GM19438 (cell line): ENCODE data around the gene CNGA1.
"Not testable (repeated sequence)": the region's sequence is repeated elsewhere in the genome, so short reads cannot be mapped to it uniquely, and the experiment has no call there.

Experiments used
- ATAC-seq: cut with Tn5 transposase; IDR thresholded peaks from one replicate; pipeline ENCODE4 v1.9.1; 2021; ENCODE audit warnings: low read depth; ENCODE audit not compliant: unreplicated experiment

CNGA1 gene

DNA sequence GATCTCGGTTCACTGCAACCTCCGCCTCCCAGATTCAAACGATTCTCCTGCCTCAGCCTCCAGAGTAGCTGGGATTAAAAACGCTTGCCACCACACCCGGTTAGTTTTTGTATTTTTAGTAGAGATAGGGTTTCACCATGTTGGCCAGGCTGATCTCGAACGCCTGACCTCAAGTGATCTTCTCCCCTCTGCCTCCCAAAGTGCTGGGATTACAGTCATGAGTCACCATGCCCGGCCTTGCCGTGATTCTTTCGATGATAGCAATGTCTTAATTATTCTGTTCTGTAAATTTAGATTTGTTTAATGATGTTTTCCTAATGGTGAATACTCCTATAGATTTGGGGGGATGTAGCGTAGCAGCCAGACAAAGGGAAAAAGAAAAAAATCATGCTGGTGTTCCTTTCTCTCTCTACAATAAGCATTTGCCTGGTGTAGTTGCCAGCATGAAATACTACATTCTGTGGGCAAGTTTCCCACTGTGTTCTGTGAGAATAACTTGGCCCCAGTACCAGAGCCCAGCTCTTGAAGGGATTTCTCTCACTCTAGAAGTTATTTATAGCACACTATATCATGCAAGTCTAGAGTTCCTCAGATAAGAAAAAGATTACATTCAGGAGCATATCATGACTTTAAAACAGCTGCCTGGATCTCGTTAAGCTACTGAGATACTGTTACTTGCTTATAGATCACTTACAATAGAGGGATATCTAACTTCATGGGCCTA is 15.5 kb upstream of the CNGA1 start:
- no peak for ATAC-seq

DNA sequence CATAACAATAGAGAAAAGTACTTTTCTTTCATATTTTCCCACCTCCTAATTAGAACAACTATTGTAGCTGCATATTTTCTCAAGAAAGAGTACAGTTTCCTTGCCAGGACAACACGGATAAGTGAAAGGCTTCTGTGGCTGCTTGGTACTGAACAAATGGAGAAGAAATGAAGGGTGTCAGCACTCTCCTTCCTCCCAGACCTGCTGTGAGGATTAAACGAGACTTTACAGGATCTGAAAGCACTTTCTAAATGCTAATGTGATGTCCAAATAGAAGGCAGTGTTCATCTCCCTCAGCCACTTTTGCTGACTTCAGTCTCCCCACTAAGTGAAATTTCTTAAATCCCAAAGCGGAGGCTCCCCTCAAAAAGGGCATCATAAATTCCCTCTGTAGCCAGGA is 14.0 kb upstream of the CNGA1 start:
- ATAC-seq: no peak

DNA sequence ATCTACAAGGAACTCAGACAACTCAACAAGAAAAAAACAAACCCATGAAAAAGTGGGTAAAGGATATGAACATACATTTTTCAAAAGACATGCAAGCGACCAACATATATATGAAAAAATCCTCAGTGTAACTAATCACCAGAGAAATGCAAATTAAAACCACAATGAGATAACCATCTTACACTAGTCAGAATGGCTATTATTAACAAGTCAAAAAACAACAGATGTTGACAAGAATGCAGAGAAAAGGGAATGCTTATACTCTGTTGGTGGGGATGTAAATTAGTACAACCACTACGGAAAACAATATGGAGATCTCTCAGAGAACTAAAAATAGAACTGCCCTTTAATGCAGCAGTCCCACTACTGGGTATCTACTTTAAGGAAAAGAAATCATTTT is 12.2 kb upstream of the CNGA1 start:
- ATAC-seq: no peak

DNA sequence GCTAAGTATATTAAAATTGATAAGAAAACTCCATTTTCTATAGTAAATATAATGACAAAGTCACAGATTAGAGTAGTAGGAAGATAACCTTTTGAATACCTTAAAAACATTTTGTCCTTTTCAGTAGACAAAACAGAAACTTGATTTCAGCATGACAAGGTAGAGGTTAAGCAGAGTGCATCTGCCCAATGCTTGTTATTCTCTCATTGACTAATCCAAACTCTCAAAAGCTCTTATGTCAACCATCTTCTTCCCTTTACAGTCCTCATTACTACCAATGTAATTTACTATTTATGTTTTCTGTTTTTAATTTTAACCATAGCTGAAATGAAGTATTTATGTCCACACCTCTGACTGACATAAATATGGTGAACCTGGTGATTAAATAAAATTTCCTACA is 11.2 kb upstream of the CNGA1 start:
- ATAC-seq: no peak

DNA sequence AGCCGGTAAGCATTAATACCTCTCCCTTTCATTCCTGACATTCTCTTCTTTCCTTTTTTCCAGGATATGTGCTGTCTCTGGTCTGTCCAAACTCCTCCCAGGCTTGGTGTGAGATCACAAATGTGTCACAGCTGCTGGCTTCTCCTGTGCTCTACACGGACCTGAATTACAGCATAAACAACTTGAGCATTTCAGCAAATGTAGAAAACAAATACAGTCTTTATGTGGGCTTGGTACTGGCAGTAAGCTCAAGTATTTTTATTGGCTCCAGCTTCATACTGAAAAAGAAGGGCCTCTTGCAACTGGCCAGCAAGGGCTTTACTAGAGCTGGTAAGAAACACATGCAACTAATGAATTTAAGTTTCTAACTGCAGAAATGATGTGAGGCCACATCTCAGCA is 8.5 kb upstream of the CNGA1 start:
- no peak for ATAC-seq

DNA sequence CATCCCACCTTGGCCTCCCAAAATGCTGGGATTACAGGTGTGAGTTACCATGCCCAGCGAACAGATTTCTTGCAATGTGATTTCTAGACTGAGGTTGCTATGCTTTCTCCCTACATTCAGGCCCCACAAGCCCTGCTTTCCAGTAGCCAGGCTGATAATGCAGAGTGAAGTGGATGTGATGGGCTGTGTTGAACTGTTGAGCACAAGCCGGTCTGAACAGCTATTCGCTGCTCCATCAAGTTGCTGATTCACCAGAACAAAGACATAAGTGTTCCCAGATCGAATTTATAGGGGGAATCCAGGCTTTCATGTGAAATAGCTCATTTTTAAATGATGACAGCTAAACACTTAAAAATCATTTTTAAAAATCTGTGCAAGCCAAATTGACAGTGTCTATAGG is 8.0 kb upstream of the CNGA1 start:
- ATAC-seq: no peak

DNA sequence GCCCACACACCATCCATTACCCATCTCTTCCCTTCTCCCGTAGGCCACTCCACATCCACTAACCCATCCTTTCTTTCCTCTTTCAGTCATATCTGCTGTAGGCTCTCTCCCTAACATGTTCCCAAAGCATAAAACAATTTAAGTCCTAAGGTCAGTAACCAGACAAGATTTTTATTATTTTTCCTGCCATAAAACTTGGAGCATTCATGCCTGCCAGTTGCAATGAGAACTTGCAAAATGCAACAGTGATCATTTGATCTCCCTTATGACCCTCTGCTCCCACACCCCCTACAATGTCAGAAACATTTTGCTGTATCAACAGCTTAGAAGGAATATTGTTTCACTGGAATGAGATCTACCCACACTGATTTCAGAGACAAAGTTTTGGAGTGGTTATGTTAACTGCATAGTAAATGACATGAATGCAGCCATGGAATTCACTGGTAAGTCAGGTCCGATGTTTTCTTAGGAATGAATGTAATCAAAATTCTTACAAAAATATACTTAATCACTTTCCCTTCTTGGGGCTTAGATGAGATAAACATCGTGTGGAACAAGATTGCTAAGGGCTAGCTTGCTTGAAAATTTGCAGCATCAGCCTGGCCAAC is 5.8 kb upstream of the CNGA1 start:
- no peak for ATAC-seq

DNA sequence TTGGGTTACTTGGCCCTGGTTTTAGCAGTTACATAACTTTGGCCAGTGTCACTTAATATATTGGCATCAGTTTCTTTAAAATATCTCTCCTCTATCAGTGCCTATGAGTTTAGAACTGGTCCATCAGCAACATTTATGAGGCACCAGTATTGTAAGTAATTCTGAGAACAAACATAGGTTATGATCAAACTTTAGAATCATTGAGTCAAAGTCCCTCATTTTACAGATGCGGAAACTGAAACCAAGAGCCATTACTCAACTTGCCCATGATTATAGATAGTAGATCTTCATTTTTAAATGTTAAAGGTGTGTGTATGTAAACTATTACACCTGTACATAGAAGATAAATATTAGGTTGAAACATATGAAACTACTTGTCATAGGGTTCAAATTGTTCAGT is 4.6 kb upstream of the CNGA1 start:
- ATAC-seq: no peak

DNA sequence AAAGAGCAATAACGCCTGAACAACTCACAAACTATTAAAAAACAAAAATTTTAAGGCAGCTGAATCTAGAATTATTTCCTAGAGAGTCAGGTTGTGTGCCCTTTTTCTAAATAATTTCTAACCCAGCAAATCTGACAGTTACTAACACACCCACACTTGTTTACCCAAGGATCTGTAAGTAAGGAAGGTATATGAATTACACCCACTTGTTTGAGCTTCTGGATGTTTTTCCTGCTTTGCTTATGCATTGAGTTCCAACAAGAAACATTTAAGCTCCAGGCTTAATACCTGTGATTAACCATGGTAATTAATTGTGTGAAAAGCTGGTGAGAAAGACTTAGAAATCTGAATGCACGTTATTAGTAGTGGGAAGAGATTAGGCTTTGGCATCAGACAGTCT is 1.6 kb upstream of the CNGA1 start:
- ATAC-seq: no peak

DNA sequence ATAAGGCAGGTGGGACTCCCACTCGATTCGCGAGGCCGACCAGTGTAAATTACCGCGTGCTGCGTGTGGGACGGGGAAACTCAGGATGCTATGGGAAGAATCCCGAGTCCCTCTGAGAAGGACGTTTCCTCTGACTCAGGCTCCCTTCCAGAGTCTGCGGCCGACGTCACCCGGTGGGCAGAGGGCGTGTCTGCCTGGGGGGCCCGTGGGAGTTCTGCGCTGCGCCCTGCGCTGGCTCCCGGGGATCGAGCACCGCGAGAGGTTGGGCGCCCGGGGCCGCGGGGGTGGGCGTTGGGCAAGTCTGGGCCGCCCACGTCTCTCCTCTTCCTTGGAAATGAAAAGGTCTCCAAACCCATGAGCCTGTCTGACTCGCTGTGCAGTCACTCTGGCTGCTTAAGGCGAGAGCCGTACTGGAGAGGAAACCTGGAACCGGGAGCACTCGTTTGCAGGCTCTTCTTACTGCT is 659 bp upstream of the CNGA1 start:
- ATAC-seq: no peak

DNA sequence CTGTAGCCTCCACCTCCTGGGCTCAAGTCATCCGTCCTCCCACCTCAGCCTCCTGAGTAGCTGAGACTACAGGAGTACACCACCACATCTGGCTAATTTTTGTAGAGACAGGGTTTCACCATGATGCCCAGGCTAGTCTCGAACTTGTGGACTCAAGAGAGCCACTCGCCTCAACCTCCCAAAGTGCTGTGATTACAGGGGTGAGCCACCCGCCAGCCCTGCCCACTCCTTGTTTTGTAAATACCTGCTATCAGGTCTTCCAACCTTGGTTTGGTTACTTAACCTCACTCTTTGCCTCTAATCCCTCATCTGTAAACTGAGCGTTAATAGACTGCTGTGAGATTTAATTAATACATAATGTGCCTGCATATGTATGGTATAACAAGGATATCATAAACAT is 803 bp downstream of the CNGA1 start:
- no peak for ATAC-seq

DNA sequence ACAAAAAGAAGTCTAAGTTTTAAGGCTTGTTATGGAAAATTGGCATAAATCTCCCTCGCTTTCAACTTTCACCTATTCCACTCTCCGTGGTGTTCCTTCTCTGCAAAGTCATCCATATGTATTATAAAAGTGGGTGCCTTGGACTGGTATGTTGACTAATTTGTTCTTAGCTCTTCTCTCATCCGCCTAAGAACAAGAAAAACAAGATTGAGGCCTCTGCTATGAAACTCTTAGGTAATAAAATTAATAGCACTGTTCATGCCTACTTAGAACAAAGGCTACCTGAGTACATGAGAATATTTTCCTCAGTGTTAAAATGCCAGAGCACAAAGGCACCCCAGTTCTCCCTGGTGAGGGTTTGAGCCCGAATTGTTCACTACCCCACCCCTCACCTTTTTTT is 1.3 kb downstream of the CNGA1 start:
- ATAC-seq: no peak

DNA sequence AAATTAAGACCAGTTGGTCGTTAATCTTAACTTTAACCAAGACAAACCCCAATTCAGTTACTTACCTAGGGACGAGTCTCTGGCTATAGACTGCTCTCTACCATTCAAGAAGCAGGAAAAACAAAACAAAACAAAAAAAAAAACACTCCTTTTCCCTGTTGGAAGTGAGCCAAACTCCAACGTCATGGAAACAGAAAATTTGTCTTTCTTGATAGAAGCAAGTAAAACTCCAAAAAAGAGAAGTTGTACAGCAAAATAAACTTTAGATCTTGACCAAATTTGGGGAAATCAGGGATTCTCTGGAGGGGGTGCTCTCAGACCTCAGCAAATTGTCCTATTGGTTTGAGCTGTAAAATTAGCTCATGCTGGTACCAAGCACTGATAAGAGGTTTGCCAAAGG is 3.7 kb downstream of the CNGA1 start:
- ATAC-seq: no peak

DNA sequence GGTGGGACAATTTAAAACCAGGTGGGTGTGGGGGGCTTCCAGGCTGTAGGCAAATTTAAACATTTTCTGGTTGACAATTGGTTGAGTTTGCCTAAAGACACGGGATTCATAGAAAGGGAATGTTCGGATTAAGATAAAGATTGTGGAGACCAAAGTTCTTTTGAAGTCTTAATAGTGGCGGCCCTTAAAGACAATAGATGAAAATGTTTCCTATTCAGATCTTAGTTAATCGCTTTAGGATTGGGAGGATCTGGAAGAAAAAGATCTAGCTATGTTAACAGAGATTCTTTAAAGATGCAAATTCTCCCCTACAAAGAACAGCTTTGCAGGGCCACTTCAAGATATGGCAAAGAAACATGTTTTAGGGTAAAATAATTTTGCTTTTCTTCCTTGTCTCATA is 4.8 kb downstream of the CNGA1 start:
- ATAC-seq: no peak

DNA sequence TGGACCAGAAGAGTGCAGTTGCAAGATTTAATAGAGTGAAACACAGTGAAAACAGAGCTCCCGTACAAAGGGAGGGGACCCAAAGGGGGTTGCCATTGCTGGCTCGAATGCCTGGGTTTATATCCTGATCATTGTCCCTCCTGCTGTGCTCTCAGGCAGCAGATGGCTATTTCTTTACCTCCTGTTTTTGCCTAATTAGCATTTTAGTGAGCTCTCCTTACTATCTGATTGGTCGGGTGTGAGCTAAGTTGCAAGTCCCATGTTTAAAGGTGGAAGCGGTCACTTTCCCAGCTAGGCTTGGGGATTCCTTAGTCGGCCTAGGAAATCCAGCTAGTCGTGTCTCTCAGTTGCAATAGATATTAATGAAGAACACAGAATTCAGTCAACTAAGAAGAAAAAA is 5.6 kb downstream of the CNGA1 start:
- not testable (repeated sequence) for ATAC-seq

DNA sequence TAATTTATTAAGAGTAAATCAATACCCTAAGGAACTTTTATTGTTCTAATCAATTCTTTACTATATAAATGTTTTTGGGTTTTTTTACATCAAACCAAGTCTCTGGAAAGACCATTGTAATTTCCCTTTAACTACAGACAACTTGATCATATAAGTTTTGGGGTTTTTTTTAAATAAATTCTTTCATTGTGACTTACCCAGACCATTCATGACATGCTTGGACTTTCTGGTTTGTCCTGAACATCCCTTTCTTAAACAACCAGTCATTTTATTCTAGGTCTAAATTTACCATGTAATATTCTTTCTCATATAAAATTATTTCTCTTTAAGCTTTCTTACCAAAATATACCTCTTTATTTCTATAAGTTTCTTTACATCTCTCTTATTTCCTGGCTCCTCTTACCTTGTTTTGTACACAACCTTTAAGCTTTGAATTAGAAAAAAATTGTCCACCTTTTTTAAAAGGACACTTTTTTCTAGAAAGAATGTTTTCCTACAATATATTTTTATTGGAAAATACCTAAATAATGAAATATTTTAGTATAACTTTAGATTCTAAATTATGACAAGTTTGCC is 8.4 kb downstream of the CNGA1 start:
- ATAC-seq: no peak

DNA sequence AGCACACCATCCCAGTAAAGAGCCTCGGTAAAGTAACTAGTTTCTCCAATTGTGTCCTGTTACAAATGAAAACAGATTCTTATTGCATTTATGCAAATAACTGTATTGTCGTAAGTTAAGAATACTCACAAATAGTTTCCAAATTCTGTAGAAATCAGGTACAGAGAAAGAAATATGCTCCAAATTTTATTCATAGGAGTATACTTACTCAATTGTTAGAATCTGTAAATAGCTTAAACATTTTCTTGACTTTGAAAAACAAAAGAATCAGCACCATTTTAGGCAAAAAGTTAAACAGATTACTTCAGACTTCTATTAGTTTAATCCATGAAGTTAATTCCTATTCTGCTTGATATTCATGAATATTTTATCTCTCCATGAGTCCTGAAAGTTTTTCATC is 10.7 kb downstream of the CNGA1 start:
- ATAC-seq: no peak

DNA sequence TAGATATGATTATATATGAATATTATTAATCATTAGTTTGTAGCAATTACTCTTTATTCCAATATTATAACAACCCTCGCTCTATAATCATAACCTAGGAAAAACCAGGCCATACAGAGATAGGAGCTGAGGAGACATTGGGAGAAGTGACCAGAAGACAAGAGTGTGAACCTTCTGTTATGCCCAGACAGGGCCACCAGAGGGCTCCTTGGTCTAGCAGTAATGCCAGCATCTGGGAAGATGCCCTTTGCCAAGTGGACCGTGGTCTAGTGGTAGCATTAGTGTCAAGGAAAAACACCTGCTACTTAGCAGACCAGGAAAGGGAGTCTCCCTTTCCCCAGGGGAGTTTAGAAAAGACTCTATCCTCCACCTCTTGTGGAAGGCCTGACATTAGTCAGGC is 12.9 kb downstream of the CNGA1 start:
- not testable (repeated sequence) for ATAC-seq

DNA sequence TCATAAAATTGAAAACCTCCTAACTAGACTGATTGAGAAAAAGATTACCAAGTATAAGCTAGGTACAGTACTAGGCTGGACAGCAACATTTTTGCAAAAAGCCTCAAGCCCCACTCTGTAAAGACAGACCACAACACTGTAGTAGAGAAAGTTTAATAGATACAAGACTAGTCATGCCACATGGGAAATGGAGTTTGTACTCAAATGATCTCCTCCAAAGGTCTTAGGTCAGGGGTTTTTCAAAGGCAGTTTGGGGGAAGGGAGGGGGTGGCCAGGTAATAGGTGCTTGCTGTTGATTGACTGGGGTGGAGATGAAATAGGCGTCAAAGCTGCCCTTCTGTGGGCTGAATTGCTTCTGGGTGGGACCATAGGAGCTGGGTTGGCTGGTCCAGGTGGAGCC is 14.2 kb downstream of the CNGA1 start:
- no peak for ATAC-seq

DNA sequence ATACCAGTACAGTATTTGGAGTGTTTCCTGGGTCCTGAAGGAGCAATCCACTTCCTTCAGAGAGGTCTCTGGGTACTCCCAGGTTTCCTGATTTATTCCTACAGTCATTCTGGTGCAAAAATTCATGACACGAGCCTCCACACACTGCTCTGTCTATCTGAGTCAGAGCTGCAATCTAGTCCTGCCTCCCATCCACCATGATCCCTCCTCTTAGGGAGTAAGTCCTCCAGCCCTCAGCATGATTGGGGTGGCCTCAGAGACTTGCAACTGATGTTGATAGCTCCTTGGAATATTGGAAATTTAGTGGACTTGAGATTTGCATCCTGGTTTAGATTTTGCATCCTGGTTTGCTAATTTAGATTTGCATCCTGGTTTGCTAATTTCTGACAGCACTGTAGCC is 20.5 kb downstream of the CNGA1 start:
- no peak for ATAC-seq

DNA sequence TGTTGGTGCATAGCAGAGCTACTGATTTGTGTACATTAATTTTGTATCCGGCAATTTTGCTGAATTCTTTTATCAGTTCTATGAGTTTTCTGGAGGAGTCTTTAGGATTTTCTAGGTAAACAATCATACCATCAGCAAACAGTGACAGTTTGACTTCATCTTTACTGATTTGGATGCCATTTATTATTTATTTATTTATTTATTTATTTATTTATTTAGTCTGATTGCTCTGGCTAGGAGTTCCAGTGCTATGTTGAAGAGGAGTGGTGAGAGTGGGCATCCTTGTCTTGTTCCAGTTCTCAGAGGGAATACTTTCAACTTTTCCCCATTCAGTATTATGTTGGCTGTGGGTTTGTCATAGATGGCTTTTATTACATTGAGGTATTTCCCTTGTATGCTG is 24.0 kb downstream of the CNGA1 start:
- not testable (repeated sequence) for ATAC-seq

DNA sequence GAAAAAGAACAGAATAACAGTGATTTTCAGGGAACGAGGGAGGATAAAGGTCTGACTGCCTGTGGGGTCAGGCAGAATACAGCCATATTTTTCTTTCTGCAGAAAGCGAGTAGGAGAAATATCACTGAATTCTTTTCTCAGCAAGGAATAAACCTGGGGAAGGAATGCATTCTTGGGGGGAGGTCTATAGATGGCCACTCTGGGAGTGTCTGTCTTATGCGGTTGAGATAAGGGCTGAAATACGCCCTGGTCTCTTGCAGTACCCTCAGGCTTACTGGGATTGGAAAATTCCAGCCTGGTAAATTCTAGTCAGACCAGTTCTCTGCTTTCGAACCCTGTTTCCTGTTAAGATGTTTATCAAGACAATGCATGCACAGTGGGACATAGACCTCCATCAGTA is 26.3 kb downstream of the CNGA1 start:
- no peak for ATAC-seq
